Stimulated activated CD4-positive, alpha-beta T cell treated with anti-CD3 and anti-CD28 coated beads, TNF-alpha, amount 100 ng/mL, for 1 hour (primary cell): ENCODE data around the gene TRPC4.

Experiments used
- DNase-seq, 3 donors: peaks; one replicate each; pipeline ENCODE4 v3.0.0-alpha.2; 2020; ENCODE audit warnings: low read depth in 3 of 3, low spot score in 1 of 3

Gene TRPC4

DNA sequence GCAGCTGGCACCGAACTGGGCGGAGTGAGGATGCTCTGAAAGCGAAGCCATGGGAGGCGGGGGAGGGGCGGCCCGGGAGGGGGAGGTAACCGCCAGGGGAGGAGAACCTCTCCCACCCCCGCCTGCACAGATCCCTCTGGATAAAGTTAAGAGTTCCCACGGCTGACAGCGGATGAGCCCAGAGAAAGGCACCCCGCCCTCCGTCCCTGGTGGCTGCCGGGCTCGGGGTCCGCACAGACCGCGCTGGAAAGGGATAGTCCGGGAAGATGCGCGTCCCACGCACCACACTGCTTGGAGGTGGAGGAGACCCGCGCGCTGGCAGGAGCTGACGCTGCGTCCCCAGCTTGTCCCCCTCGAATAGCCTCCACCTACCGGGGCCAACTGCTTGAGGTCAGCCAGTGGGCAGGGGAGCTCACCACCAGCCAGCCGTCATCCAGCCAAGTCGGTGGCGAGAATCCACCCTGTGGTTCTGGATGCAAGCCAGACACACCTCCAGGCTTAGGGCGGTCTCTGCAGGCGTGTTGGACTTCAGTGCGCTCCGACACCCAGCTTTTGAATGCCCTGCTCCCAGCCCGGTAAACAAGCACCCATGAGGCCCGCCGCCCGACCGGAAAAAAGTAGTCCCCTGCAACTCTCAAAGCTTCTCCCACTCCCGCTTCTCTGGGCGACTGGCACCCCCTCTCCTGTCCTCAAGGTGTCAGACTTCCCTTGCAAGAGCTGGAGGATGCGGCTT is at the start of gene TRPC4:
Gene TRPC4, minus strand, starts transcription at position 17 of the 733 bp plus-strand sequence. CDS start 86,439 bp downstream, outside the sequence.
- no peak for DNase-seq

DNA sequence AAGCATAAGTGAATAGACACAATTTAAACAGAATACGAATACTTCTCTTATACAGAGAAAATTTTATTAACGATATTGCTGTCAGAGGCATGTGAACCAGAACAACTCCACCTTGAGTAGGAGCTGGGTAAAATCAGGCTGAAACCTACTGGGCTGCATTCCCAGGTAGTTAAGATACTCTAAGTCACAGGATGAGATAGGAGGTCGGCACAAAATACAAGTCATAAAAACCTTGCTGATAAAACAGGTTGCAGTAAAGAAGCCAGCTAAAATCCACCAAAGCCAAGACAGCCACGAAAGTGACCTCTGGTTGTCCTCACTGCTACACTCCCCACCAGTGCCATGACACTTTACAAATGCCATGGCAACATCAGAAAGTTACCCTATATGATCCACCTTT is 49.2 kb upstream of the TRPC4 start:
- DNase-seq = no peak

DNA sequence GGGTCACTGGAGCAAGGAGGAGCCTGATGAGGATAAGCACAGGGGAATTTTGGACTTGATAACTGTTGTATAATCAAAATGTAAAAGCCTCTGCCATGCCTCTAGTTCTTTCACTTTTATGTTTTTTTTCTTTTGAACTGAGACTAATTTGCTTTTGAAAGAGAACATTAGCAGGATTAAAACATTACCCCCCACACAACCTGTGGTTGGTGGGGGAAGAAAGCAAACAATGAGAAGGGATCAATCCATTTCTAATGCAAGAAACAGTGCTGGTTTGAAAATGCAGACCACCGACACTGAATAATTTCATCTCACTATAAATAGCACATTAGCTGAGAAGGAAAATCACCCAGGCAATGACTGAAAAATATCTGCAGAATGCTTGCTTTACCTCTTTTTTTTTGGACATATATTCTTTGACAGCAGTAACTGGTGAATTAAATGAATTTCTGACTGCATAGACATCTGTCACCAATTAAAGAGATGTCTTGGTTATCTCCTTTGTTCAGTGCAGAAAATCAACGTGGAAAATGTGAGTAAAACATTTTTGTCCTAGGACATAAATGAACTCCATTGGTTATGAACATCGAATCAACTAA is 48.6 kb upstream of the TRPC4 start:
- DNase-seq = no peak

DNA sequence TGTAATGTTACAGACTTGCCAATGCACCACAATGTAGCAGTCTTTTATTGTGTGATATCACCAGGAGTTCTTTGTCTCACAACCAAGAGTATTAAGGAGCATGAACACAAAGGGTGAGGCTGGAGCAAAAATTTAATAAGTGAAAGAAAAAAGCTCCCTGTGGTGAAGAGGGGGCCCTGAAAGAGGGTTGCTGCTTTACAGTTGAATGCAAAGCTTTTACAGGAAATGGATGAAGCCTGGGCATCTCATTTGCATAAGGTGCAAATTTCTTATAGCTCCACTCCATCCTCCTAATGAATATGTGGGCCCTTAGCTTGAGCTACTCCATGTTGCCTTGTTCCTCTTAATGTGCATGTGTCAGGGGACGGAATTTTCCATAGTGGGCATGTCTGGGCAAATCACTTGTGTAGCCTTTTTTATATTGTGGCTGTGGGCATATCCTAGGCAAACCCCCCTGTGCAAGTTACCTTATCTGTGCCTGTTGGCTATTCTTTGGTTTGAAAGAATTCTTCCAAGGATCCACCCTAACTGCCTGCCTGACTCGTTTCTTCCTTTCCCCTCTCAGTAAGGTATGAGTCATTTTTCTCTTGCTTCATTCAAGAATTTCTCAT is 45.3 kb upstream of the TRPC4 start:
- DNase-seq = no peak

DNA sequence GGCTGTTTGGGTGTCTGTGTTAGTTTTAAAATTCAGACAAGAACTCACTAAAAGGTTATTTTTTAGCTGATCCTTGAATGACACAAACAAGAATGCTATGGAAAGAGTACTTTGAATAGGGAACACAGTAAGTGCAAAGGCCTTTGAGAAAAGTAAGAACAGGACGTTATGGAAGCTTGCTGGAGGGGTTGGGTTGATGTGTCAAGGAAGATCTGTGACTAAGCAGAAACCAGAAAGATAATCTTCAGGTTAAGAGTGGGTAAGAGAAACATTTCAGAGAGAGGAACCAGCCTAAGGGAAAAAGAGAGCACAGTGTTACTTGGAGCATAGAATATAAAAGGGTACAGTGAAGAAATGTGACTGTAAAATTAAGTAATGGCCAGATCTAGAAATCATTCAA is 41.2 kb upstream of the TRPC4 start:
- DNase-seq = no peak

DNA sequence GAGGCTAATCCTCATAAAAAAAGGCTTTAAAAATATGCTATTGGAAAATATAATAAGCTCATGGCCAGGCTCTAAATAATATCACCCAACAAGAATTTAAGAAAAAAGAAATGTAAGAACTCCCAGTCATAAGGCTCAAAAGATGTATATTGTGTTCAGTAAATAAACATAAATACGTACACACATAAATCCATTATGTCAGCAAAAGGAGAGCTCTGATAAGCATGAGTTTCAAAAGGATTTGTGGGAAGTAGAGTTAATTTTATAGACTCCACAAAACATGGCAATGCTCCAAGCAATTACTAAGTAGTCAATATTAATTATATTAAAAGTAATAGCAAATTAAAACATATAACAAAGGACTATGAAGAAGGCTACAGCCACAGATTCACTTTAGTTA is 37.3 kb upstream of the TRPC4 start:
- DNase-seq = no peak

DNA sequence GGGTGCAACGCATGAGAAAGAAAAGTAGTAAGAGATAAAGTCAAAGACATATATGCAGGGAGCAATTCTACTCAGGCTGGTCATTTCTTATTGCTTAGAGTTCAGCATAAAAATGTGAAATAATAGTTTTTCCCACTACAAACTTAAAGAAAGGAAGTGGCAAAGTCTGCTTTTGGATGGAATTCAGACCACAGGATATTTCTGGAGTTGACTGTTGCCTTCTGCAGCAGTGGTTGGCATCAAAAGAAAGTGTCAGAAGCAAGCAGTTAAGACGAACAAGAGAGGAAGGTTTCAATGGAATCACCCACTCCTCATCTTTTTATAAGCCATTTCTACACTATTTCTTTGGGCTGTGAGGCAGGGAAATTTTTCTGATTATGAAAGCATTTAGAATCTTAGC is 36.2 kb upstream of the TRPC4 start:
- DNase-seq = no peak

DNA sequence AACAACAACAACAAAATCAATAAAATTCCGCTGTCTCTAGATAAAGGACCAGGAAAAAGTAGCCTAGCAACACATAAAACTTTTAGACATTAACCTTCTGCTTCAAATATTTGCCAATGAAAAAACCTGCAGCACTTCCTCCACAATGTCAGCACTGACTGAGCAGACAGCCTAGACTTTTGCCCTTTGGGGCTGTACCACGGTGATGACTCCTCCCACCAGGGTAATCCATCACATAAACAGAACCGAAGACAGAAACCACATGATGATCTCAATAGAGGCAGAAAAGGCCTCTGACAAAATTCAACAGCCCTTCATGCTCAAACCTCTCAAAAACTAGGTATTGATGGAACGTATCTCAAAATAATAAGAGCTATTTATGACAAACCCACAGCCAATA is 30.2 kb upstream of the TRPC4 start:
- no peak for DNase-seq

DNA sequence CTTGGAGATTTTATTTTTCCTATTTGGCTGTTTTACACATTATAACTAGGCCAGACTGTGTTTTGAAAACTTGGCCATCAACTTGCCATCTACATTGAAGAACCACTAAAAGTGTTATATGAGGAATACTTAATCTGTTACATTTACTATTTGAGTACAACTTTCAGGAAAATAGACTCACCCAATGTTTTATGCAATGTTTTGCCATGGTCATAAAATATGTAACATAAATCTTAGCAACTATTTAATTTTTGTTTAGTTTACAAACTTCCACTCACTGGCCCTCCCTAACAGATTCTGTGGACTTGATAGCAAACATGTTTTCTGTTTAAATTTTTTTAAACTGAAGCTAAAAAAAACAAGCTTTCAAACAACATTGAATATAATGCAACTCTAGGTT is 23.7 kb upstream of the TRPC4 start:
- no peak for DNase-seq

DNA sequence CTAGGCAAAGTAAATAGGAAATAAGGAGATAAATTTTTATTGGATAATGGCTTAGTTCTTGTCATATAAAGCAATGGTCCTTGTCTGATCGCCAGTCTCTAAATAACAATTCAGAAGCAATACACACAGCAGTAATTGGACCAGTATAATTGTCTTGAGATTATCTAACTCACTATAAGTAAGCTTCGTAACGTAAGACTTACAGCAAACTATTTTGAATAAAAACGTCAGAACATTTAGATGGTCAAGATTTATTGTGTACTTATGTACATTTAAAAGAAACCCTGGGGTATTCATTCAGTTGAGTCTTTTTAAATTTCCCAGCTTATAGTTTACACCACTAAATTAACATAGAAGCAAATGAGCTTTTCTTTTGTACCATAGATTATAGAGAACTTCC is 20.2 kb upstream of the TRPC4 start:
- DNase-seq = no peak

DNA sequence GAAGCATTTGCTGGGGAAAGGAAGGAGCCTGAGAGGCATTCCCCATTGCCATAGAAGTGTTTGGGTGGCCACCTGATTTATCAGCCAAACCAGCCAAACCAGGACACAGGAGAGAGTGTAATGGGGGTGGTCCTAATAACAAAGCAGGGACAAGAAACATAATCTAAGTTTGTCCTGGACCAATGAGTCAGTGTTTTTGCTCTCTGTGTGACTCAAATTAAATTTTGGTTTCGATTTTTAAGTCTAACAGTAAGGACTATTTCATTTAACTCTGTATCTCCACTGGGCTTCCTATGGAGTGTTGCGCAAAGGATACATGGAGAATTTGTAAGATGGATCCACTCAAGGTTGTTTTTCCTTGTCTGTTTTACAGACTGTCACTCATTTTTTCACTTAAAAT is 19.5 kb upstream of the TRPC4 start:
- no peak for DNase-seq

DNA sequence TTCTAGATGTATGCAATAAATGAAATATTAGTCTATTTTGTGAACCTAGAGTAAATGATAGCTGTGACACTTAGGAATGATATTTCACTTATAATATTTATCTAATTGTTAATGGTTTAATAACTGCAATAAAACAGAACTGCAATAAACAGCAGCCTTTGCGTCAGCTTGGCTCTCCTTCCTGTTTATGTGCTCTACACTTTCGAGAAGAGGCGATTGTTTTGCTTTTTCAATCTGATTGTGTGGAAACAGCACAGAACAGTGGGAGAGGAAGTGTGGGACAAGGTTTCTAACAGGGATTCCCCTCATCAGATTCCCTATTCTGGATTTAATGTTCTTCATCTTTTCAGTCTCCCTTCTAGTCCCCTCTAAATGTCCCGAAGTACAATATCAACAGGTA is 17.3 kb upstream of the TRPC4 start:
- no peak for DNase-seq

DNA sequence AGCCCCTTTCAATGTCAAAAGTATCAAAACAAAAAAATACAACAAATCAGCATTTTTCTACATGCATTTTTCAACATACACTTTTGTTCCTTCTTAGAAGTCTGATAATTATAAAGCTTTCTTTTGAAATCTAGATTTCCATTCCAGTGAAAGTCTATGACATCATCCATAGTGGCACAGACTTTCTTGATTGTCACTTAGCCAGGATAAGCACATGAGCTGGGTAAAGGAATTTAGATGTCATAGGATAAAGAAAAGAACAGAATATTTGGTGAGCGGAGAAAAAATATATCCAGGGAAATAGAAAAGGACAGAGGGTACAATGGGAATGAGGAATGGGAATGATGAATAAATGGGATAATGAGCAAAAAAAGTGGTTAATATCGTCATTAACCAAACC is 15.1 kb upstream of the TRPC4 start:
- DNase-seq = no peak

DNA sequence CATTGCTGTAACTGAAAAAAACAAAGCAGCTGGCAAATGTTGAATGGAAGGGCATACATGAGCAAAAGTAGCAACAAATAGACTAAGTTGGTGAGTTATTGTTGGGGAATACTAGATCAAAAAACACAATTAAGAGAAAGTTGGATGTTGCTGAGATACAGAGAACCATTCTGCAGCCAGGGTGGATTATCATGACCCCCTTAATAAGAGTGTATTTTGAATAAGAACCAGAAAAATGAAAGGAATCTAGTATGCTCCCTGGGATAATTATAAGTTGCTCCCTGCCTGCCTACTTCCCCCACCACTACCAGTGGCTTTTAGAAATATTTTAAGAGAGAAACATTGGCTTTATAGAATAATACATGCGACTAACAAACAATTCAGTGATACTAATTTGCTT is 14.5 kb upstream of the TRPC4 start:
- no peak for DNase-seq

DNA sequence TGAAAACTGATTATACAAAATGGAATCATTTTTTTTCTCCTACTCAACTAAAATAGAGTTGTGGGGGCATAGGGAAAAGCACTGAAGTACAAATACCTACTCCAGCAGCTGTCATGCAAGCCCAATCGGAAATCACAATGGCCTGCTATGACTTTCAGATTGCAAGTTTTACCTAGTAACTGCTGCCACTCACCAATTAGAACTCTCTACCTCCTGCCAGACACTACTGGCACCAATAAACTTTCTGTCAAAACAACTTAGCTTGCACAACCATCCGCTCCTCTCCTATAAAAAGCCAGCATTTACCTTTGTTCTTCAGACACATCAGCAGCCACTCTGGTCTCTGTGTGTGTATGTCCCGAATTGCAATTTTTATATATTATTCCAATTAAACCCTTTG is 9.3 kb upstream of the TRPC4 start:
- DNase-seq = no peak

DNA sequence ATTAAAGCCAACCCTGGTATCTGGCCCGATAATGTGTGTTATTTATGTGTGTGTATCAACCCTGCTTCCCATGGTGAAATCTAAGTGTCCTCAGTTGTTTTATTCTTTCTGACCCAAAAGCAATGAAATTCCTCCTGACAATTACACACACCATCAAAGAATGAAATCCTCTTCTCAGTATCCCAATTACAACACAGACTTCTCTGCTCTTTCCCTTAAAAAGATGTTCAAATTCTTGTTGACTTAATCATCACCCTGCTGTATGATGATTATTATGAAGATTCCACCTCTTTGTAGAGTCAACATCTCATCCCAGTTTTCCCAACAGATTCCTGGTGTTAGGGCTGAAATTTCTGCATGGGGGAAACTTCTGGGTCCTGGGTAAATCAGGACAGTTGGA is 8.9 kb upstream of the TRPC4 start:
- no peak for DNase-seq

DNA sequence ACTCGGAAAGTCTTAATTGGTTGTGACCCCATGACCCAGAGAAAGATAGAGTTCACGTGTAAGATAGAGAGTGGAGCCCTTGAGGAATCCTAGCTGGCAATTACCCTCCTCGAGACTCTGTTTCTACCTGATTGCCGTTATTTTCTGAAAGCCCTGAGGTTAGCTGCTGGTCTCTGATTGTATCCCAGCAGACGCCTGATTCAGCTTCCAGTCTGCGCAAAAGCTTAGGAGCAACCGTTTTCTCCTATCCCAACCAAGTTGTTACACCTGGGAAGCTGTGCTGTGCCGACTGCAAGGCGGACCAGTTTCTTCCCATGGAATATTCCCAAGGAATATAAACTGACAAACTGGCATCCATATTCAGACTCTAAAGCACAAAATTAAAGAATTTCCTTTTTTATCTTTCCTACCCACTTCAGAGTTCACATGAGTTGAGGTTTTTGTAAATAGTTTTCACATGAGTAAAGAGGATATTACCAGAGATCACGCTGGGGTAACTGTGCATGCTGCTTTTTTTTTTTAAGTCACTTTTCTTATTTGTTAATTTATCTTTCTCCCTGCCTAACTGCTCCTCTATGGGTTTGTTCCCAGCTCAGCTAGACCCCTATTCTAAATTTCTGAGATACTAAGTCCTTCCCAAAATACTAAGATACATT is 1.5 kb upstream of the TRPC4 start:
- DNase-seq = no peak

DNA sequence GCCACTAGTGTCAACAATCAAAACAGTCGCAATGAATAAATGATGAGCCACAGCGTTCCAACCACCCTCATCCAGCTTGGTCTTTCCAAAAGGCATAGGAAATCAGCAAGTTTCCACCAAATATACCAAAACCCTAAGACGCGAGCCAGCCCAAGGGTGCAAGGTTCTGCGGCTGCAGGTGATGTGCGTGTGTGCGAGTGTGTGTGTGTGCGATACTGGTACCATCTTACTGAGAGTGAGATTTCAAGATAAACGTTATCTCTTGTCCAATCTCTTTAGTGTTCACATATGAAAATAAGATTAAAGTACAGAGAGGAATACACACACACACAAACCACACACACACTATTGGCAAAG is 895 bp upstream of the TRPC4 start:
- DNase-seq = no peak

DNA sequence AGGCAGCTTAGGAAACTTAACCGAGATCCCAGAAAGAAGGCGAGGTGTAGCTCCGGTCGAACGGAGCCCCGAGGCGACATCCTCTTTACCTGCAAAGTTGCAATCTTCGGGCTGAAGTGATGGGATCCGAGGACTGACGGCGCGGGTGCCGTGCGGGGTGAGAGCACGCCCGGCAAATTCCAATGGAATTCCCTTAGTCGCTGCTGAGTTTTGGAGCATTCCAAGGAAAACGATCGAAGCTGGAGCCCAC is 141 bp downstream of the TRPC4 start:
- DNase-seq = no peak

DNA sequence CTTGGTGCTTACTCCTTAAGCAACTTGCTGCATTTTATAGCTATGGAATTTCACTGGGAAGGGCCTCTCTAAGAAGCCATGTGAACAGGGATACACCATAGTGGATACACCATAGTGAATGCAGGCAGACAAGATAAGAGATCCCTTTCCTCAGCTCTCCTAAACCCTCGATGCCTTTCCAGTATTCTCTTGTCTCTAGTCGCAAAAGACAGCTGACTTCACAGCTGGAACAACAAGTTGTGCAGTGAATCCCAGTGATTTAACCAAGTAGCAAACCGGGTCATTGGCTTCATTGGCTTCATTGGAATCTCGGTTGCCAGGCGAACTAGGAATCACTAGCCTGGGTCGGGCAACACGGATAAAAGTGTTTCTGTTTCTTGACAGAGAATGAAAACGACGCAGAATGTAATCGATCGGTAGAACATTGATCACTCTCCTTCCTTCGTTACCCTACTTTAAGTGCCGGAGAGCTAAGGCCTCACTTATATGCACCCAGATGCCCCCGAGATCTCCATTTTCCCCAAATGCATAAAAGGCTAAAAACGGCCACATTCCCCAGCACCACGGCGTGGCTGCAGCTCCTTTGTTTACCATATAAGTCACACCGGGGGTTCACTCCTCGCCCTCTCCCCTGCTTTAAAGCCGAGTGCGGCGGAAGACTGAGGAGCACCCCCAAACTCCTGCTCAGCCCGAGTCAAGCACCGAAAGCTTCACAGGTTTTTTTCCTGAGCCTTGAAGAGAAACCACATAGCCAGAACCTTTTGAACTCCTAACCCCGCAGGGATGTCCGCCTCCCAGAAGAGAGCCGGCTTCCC is 674 bp downstream of the TRPC4 start:
- DNase-seq = no peak

DNA sequence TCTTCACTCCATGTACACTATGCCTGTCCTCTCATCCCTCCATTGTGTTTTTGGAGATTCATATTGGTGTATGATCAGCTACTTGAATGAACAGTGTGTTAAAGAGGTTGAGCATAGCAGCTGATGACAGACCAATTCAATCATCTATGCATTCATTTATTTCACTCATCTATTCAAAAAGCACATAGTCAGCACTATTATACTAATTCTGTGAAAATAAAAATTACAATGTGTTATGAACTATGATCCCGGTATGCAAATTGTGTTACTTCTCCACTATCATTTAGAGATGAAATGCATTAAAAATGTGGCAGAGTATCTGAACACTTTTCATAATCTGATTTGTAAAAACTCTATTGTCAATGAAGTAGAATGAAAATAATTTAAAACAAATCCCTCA is 5.9 kb downstream of the TRPC4 start:
- no peak for DNase-seq

DNA sequence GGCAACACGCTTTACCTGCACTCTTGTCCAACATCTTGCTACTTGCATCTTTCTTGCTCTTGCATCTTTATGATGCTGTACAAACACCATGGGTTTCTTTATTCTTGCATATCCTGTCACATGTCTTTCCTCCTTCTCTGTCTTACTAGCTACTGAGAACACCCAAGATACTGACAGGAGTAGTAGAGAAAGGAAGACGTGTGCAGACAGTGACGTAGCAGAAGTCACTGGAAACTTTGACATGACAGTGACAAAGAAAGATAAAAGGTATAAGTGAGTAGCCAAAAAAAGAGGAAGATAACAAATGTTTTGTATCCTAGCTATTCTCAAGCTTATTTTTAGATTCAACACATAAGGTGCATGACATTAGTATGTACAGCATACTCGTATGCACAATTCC is 34.2 kb downstream of the TRPC4 start:
- DNase-seq = no peak
